PFSK-1 (cell line): ENCODE data around the gene KCNMA1.

ENCODE experiments used
- FOXP2 ChIP-seq: optimal IDR thresholded peaks from 2 replicates; pipeline ENCODE3; 2011; ENCODE audit warnings: borderline replicate concordance, control low read depth, inconsistent platforms; ENCODE audit not compliant: insufficient read depth; ENCODE audit errors: extremely low read length, extremely low read depth
- POLR2AphosphoS5 ChIP-seq: IDR thresholded peaks from 2 replicates; pipeline ENCODE4 v1.6.1; 2012; ENCODE audit warnings: low read depth, mild to moderate bottlenecking, control low read depth, low read length, moderate library complexity
- TAF1 ChIP-seq: IDR thresholded peaks from 2 replicates; pipeline ENCODE4 v1.6.1; 2012; ENCODE audit warnings: low read length, control low read depth, borderline replicate concordance; ENCODE audit not compliant: insufficient read depth
- TF ChIP-seq, protein P1 (sequence below), 2 experiments: IDR thresholded peaks; 2 replicates each; pipeline versions ENCODE4 v1.6.1 to v1.8.0; 2011 to 2012; ENCODE audit warnings: low read depth in 2 of 2, low read length in 2 of 2, control low read depth in 1 of 2, inconsistent platforms in 1 of 2, mild to moderate bottlenecking in 1 of 2, moderate library complexity in 1 of 2; ENCODE audit not compliant: insufficient read depth in 1 of 2

GRCh38 chr10:77597560-77597959 lies 40.0 kb downstream of the KCNMA1 start:
- TF ChIP-seq FOXP2 = no peak
- no peak for TF ChIP-seq POLR2AphosphoS5
- TF ChIP-seq, protein P1, sequence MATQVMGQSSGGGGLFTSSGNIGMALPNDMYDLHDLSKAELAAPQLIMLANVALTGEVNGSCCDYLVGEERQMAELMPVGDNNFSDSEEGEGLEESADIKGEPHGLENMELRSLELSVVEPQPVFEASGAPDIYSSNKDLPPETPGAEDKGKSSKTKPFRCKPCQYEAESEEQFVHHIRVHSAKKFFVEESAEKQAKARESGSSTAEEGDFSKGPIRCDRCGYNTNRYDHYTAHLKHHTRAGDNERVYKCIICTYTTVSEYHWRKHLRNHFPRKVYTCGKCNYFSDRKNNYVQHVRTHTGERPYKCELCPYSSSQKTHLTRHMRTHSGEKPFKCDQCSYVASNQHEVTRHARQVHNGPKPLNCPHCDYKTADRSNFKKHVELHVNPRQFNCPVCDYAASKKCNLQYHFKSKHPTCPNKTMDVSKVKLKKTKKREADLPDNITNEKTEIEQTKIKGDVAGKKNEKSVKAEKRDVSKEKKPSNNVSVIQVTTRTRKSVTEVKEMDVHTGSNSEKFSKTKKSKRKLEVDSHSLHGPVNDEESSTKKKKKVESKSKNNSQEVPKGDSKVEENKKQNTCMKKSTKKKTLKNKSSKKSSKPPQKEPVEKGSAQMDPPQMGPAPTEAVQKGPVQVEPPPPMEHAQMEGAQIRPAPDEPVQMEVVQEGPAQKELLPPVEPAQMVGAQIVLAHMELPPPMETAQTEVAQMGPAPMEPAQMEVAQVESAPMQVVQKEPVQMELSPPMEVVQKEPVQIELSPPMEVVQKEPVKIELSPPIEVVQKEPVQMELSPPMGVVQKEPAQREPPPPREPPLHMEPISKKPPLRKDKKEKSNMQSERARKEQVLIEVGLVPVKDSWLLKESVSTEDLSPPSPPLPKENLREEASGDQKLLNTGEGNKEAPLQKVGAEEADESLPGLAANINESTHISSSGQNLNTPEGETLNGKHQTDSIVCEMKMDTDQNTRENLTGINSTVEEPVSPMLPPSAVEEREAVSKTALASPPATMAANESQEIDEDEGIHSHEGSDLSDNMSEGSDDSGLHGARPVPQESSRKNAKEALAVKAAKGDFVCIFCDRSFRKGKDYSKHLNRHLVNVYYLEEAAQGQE (IDR thresholded peaks at IDR 0.05; ENCODE audit: insufficient read depth in 1 of 2, low read depth in 2 of 2, low read length in 2 of 2) = no peak
- no peak for TF ChIP-seq TAF1
